T-cell (primary cell): ENCODE measurements around the gene MFSD2A. TPM values are rescaled to one million over a fixed set of nuclear protein-coding genes. Genes with fewer than 3 reads are reported as not detected.
A peak's percentile ranks its signal among the peaks of the same experiment; 100 is the strongest.

Experiments used
- ATAC-seq, 4 experiments: fragments of 200-7000 bp in 3 of 4; fragments of 150-1000 bp in 1 of 4; cut with Tn5 transposase; replicated peaks in 1 of 4; 1 replicate in 3 of 4; 2 replicates in 1 of 4; pipeline ENCODE4 v1.10.0; 2021; ENCODE audit warnings: moderate library complexity in 3 of 4, mild to moderate bottlenecking in 2 of 4, moderate number of reproducible peaks in 1 of 4
- CTCF ChIA-PET, 2 donors: fragments of 300-600 bp; sonication (Branson Sonifier 250); formaldehyde crosslinking; loops; one replicate each; lab custom pipeline; 2022; ENCODE audit warnings: antibody characterized with exemption in 2 of 2; lab: Charles Lee
- POLR2A ChIA-PET, 2 donors: fragments of 300-600 bp; sonication (Branson Sonifier 250); formaldehyde crosslinking; loops; one replicate each; lab custom pipeline; 2022; ENCODE audit warnings: antibody characterized with exemption in 2 of 2; lab: Charles Lee
- DNase-seq, 35 experiments: peaks; one replicate each; pipeline versions ENCODE4 v3.0.0 to v3.0.0-alpha.2; 2013 to 2023
- H3K27ac ChIP-seq: one replicate; pipeline ENCODE4 v1.5.1; 2013; ENCODE audit warnings: low read length
- H3K27me3 ChIP-seq, 2 experiments: replicated peaks in 1 of 2; 1 replicate in 1 of 2; 2 replicates in 1 of 2; pipeline versions ENCODE4 v1.6.1 to v1.7.0; 2013; ENCODE audit warnings: low read length in 1 of 2, mixed read lengths in 1 of 2; ENCODE audit not compliant: control insufficient read depth in 2 of 2, insufficient read depth in 2 of 2; ENCODE audit errors: extremely low read depth in 1 of 2
- H3K36me3 ChIP-seq, 2 donors: 1 replicate in 1 of 2; 2 replicates in 1 of 2; pipeline versions ENCODE4 v1.6.1 to v1.7.0; 2013; ENCODE audit warnings: low read length in 1 of 2; ENCODE audit not compliant: control insufficient read depth in 2 of 2, insufficient read depth in 1 of 2; ENCODE audit errors: extremely low read depth in 1 of 2
- H3K4me1 ChIP-seq, 2 experiments: 1 replicate in 1 of 2; 2 replicates in 1 of 2; pipeline versions ENCODE4 v1.6.1 to v1.7.0; 2013; ENCODE audit warnings: low read length in 2 of 2, mixed read lengths in 1 of 2; ENCODE audit not compliant: insufficient read depth in 2 of 2, control insufficient read depth in 1 of 2; ENCODE audit errors: extremely low read depth in 1 of 2
- H3K4me3 ChIP-seq, 2 donors: 1 replicate in 1 of 2; 2 replicates in 1 of 2; pipeline versions ENCODE4 v1.5.1 to v1.7.0; 2013; ENCODE audit warnings: mild to moderate bottlenecking in 2 of 2, low read length in 1 of 2, moderate library complexity in 1 of 2; ENCODE audit not compliant: control insufficient read depth in 1 of 2; ENCODE audit errors: extremely low read depth in 1 of 2
- H3K9me3 ChIP-seq: 2 replicates; pipeline ENCODE4 v1.7.0; 2013
- H3K27ac Mint-ChIP-seq, 2 donors: one replicate each; pipeline ENCODE4 v1.8.0; 2020 to 2021; ENCODE audit warnings: mild to moderate bottlenecking in 2 of 2, mixed read lengths in 2 of 2
- H3K27me3 Mint-ChIP-seq, 2 donors: one replicate each; pipeline ENCODE4 v1.8.0; 2021 to 2022; ENCODE audit warnings: mixed read lengths in 2 of 2
- H3K36me3 Mint-ChIP-seq: one replicate; pipeline ENCODE4 v1.8.0; 2021; ENCODE audit warnings: mixed read lengths
- H3K4me1 Mint-ChIP-seq, 3 donors: one replicate each; pipeline ENCODE4 v1.8.0; 2020 to 2022; ENCODE audit warnings: mixed read lengths in 3 of 3, mild to moderate bottlenecking in 1 of 3
- H3K4me3 Mint-ChIP-seq, 3 donors: one replicate each; pipeline ENCODE4 v1.8.0; 2020 to 2022; ENCODE audit warnings: mild to moderate bottlenecking in 3 of 3, mixed read lengths in 3 of 3, moderate library complexity in 3 of 3
- H3K9me3 Mint-ChIP-seq, 3 donors: one replicate each; pipeline ENCODE4 v1.8.0; 2020 to 2022; ENCODE audit warnings: mixed read lengths in 3 of 3
- WGBS: methylation state at CpG from one replicate; pipeline ENCODE4 v1.1.5; 2013; ENCODE audit warnings: missing lambda C conversion rate; ENCODE audit not compliant: insufficient coverage; 5-methylcytosine and 5-hydroxymethylcytosine counted together
- total RNA-seq, 35 experiments: library from RNA in 6 of 35; stranded (reverse) in 6 of 35; fragments of 120-200 nt in 1 of 35; gene quantifications; one replicate each; pipeline versions ENCODE4 v1.2.1 to v1.2.4 and lab custom pipeline; 2013 to 2026

Gene MFSD2A
- total RNA-seq, 5 donors from 2014 or later (not counting 1 experiment from before 2014, with no cell fraction given) = 0.39 to 3.5 (median 1.4) TPM

DNA sequence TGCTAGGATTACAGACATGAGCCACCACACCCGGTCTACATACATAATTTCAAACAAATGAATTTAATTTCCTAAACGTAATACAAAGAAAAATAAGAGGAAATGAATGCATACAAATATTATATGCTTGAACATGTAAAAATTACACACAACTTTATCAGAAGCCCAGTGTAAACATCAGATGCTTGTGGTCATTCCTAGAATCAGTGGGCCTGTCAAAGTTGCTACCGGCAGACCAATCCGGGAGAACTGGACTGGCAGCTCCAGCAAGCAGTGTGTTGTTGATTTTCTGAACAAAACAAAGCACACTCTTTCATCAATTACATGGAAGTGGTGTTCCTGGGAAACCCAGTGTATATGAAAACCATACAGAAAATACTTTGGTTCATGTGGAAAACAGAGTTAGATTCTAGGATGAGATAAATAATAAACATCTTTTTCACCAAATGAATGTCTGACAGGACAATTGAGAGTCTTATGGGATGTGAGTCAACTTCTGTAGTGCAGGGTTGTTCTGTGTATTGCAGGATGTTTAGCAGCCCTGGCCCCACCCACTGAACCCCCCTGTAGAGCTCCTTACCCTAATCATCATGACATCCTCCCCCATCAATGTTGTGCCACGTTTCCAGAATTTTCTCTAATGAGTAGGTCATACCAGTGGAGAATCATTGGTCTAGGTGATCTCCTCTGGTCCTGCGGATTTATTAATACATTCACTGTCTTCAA is 33.8 kb downstream of the MFSD2A start:
- Histone ChIP-seq H3K36me3 (no peaks in the 10 kb centered on the region), H3K4me1 (no peaks in the 10 kb centered on the region), H3K27me3 (no peaks in the 10 kb centered on the region), H3K27ac (no peak overlapping the region), H3K4me3 (no peak overlapping the region), H3K9me3 (no peaks in the 10 kb centered on the region)
- no peaks in the 10 kb centered on the region for H3K27me3 Mint-ChIP-seq
- ChIA-PET CTCF (no interaction called here), POLR2A (no interaction called here)
- H3K4me3 Mint-ChIP-seq = no peak overlapping the region
- peaks cover 0 to 2% (median 0%) of the 10 kb centered on the region in 3 donors for H3K4me1 Mint-ChIP-seq
- ATAC-seq (no peak), DNase-seq (no peak)
- H3K9me3 Mint-ChIP-seq = no peaks in the 10 kb centered on the region
- WGBS = 90% methylated on average over 2 of the region's 6 CpGs
- no peak overlapping the region for H3K27ac Mint-ChIP-seq
- H3K36me3 Mint-ChIP-seq = no peaks in the 10 kb centered on the region

DNA sequence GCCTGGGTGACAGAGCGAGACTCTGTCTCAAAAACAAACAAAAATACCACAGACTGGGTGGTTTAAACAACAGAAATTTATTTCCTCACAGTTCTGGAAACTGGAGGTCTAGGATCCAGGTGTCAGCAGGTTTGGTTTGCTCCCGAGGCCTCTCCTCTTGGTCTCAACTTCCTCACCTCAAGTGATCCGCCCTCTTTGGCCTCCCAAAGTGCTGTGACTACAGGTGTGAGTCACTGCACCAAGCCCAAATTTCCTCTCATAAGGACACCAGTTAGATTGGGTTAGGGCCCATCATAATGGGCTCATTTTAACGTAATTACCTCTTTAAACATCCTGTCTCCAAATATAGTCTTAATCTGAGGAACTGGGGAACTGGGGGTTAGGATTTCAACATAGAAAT is 35.5 kb downstream of the MFSD2A start:
- Histone ChIP-seq H3K27ac (no peak overlapping the region), H3K27me3 (no peaks in the 10 kb centered on the region), H3K36me3 (no peaks in the 10 kb centered on the region), H3K4me3 (no peak overlapping the region), H3K9me3 (no peaks in the 10 kb centered on the region), H3K4me1 (peaks cover 0 to 8% of the 10 kb centered on the region in 2 experiments)
- no peak overlapping the region for H3K4me3 Mint-ChIP-seq
- POLR2A ChIA-PET = interaction anchor here in 1 of 2 donors (0.6 kb wide), 1 partner anchor 950 kb away, joined by 9 read pairs; no protein-coding TSS in a partner anchor
- DNase-seq = no peak
- no peaks in the 10 kb centered on the region for H3K9me3 Mint-ChIP-seq
- CTCF ChIA-PET = no interaction called here
- no peaks in the 10 kb centered on the region for H3K36me3 Mint-ChIP-seq
- peaks cover 0 to 7% (median 4%) of the 10 kb centered on the region in 3 donors for H3K4me1 Mint-ChIP-seq
- no peak for ATAC-seq
- WGBS = 68% methylated on average over 3 of the region's 4 CpGs
- H3K27me3 Mint-ChIP-seq = no peaks in the 10 kb centered on the region
- H3K27ac Mint-ChIP-seq = no peak overlapping the region

DNA sequence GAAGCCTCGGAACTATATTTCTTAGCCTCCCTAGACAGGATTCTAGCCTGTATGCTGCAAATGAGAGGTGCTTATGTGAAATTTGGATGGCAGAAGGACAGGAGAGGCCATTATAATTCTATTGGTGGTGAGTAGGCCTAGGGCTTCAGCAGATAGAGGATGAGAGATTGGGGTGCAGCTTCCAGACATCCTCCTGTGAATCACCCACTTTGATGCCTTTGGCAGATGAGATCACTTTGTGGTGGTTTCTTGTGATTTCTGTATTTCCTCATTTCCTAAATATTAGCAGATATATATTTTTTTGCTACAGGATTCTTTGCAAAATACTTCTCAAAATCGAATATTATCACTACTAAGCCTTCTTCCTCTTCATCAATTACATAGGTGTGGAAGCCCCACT is 37.3 kb downstream of the MFSD2A start:
- Histone ChIP-seq H3K27me3 (no peaks in the 10 kb centered on the region), H3K9me3 (no peaks in the 10 kb centered on the region), H3K4me3 (no peak overlapping the region), H3K36me3 (no peaks in the 10 kb centered on the region), H3K27ac (no peak overlapping the region), H3K4me1 (peaks cover 7 to 17% of the 10 kb centered on the region in 2 experiments)
- no peaks in the 10 kb centered on the region for H3K36me3 Mint-ChIP-seq
- ATAC-seq (no peak), DNase-seq (no peak)
- POLR2A ChIA-PET = no interaction called here
- no CpG with 5 or more reads among the region's 2 CpGs for WGBS
- H3K9me3 Mint-ChIP-seq = no peaks in the 10 kb centered on the region
- H3K27ac Mint-ChIP-seq = no peak overlapping the region
- no peaks in the 10 kb centered on the region for H3K27me3 Mint-ChIP-seq
- H3K4me1 Mint-ChIP-seq = peaks cover 16 to 22% (median 17%) of the 10 kb centered on the region in 3 donors
- H3K4me3 Mint-ChIP-seq = no peak overlapping the region
- CTCF ChIA-PET = interaction anchor here in 1 of 2 donors (0.5 kb wide), 1 partner anchor 10 kb away, joined by 3 read pairs; no protein-coding TSS in a partner anchor

DNA sequence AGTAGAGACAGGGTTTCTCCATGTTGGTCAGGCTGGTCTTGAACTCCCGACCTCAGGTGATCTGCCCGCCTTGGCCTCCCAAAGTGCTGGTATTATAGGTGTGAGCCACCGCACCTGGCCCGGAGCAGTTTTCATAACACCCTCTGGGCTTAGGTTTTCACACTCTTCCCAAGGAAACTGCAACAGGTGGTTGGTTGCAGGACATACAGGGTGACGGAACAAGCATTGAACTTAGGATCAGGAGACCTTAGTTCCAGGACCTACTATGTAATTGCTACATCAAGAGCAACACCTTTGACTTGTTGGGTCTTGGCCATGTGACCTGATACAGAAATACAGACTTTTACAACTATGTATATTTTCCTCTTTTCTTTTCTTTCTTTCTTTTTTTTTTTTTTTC is 37.9 kb downstream of the MFSD2A start:
- Mint-ChIP-seq H3K4me1 (peaks cover 16 to 22% (median 17%) of the 10 kb centered on the region in 3 donors), H3K27me3 (no peaks in the 10 kb centered on the region), H3K9me3 (no peaks in the 10 kb centered on the region), H3K4me3 (no peak overlapping the region), H3K27ac (no peak overlapping the region), H3K36me3 (no peaks in the 10 kb centered on the region)
- Histone ChIP-seq H3K27ac (no peak overlapping the region), H3K4me3 (no peak overlapping the region), H3K9me3 (no peaks in the 10 kb centered on the region), H3K27me3 (no peaks in the 10 kb centered on the region), H3K36me3 (no peaks in the 10 kb centered on the region), H3K4me1 (peaks cover 7 to 17% of the 10 kb centered on the region in 2 experiments)
- no peak for DNase-seq
- CTCF ChIA-PET = no interaction called here
- no CpG with 5 or more reads among the region's 5 CpGs for WGBS
- ATAC-seq = no peak
- POLR2A ChIA-PET = no interaction called here

DNA sequence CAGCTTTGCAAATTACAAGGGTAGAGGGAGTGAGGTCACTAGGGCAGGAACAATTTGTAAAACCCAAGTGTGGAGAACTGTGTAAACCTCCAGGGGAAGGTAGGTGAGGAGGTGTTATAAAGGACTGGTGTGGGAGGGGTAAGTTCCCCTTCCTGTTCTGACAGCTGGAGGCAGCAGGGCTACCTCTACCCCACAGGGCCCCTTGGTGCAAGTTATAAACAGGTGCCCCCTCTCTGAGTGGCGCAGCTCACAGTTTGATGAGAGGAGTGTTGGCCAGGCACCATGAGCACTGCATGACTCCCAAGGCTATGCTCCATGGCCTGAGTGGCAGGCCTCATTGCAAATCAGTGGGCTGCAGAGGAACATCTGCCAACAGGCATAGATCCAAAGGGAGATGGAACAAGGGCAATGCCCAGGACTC is 41.0 kb downstream of the MFSD2A start:
- Histone ChIP-seq H3K27me3 (no peaks in the 10 kb centered on the region), H3K36me3 (no peaks in the 10 kb centered on the region), H3K4me1 (peaks cover 7 to 17% of the 10 kb centered on the region in 2 experiments), H3K9me3 (no peaks in the 10 kb centered on the region), H3K4me3 (no peak overlapping the region), H3K27ac (no peak overlapping the region)
- H3K27ac Mint-ChIP-seq = peak overlapping the region in 1 of 2 donors; percentile 86
- ATAC-seq (peak; percentile 67 to 97 (median 88)), DNase-seq (peak in 24 of 35 experiments; percentile 1 to 47 (median 11))
- no peaks in the 10 kb centered on the region for H3K36me3 Mint-ChIP-seq
- CTCF ChIA-PET = interaction anchor here in 1 of 2 donors (0.5 kb wide), 1 partner anchor 40 kb away, joined by 3 read pairs; no protein-coding TSS in a partner anchor
- POLR2A ChIA-PET = interaction anchor here in 1 of 2 donors (0.5 kb wide), 1 partner anchor 884 kb away, joined by 6 read pairs; no protein-coding TSS in a partner anchor
- peaks cover 16 to 22% (median 17%) of the 10 kb centered on the region in 3 donors for H3K4me1 Mint-ChIP-seq
- H3K27me3 Mint-ChIP-seq = no peaks in the 10 kb centered on the region
- no peaks in the 10 kb centered on the region for H3K9me3 Mint-ChIP-seq
- no peak overlapping the region for H3K4me3 Mint-ChIP-seq
- WGBS = no CpG with 5 or more reads among the region's 1 CpG

DNA sequence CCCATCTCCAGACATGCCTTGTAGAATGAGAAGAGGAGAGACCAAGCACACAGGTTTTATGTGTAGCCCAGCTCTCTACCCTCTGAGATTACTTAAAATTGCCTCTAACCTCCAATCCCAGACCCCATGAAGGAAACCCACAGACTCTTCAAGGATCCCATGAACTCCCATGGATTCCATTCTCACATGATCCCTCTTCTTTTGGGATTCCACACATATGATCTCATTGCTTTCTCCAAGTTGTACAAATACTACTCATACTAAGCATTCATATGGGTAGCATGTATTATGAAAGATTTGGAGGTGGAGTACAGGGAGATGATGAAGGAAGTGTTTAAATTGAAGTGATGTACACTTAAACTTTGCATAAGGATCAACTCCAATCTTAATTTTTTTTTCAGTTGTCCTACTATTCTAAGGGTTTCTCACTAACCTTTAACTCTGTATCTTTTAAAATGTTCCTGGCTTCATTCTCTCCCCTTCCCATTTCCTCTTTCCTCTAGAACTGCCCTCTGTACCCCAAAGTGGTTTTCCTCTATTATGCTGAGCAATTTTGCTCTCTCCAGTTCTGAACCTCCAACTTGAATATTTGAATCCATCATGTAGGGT is 41.6 kb downstream of the MFSD2A start:
- H3K4me3 ChIP-seq = no peak overlapping the region
- DNase-seq = no peak
- no peaks in the 10 kb centered on the region for H3K36me3 ChIP-seq
- Mint-ChIP-seq H3K9me3 (no peaks in the 10 kb centered on the region), H3K27ac (peak overlapping the region in 1 of 2 donors; percentile 86), H3K4me1 (peaks cover 16 to 23% (median 17%) of the 10 kb centered on the region in 3 donors), H3K27me3 (no peaks in the 10 kb centered on the region), H3K4me3 (no peak overlapping the region), H3K36me3 (no peaks in the 10 kb centered on the region)
- peaks cover 7 to 17% of the 10 kb centered on the region in 2 experiments for H3K4me1 ChIP-seq
- no peaks in the 10 kb centered on the region for H3K27me3 ChIP-seq
- no peaks in the 10 kb centered on the region for H3K9me3 ChIP-seq
- ChIA-PET POLR2A (interaction anchor here in 1 of 2 donors (0.5 kb wide), 1 partner anchor 884 kb away, joined by 6 read pairs; no protein-coding TSS in a partner anchor), CTCF (no interaction called here)
- no peak for ATAC-seq
- no peak overlapping the region for H3K27ac ChIP-seq
